CD4-positive, alpha-beta memory T cell (primary cell): ENCODE measurements around the gene FOXN3. TPM values are rescaled to one million over a fixed set of nuclear protein-coding genes. Genes with fewer than 3 reads are reported as not detected.
"Not testable (repeated sequence)": the region's sequence is repeated elsewhere in the genome, so short reads cannot be mapped to it uniquely, and the experiment has no call there.

ENCODE experiments used
- CTCF ChIA-PET: fragments of 350-600 bp; sonication (Branson Sonifier 250); formaldehyde crosslinking; loops from one replicate; lab custom pipeline; 2021; ENCODE audit warnings: inconsistent platforms; ENCODE audit not compliant: partially characterized antibody; lab: Charles Lee
- POLR2A ChIA-PET: fragments of 350-600 bp; sonication (Branson Sonifier 250); formaldehyde crosslinking; loops from one replicate; lab custom pipeline; 2021; ENCODE audit not compliant: partially characterized antibody; lab: Charles Lee
- DNase-seq, 5 donors: peaks; one replicate each; pipeline versions ENCODE4 v3.0.0 to v3.0.0-alpha.2; 2020 to 2022; ENCODE audit warnings: mixed read lengths in 1 of 5
- H3K27ac ChIP-seq: one replicate; pipeline ENCODE4 v1.7.0; 2013; ENCODE audit warnings: low read depth, low read length
- H3K27me3 ChIP-seq: 2 replicates; pipeline ENCODE4 v1.7.0; 2013; ENCODE audit warnings: mild to moderate bottlenecking, low read length, moderate library complexity; ENCODE audit not compliant: insufficient read depth
- H3K36me3 ChIP-seq: 2 replicates; pipeline ENCODE4 v1.7.0; 2013; ENCODE audit warnings: mild to moderate bottlenecking, low read length, moderate library complexity; ENCODE audit not compliant: insufficient read depth
- H3K4me1 ChIP-seq: 2 replicates; pipeline ENCODE4 v1.7.0; 2013; ENCODE audit warnings: mild to moderate bottlenecking, low read length, moderate library complexity; ENCODE audit not compliant: insufficient read depth
- H3K4me3 ChIP-seq, 2 donors: one replicate each; pipeline ENCODE4 v1.7.0; 2013; ENCODE audit warnings: low read length in 2 of 2, mild to moderate bottlenecking in 1 of 2
- H3K9me3 ChIP-seq, 2 donors: one replicate each; pipeline ENCODE4 v1.7.0; 2013; ENCODE audit warnings: low read length in 2 of 2, control low read depth in 1 of 2; ENCODE audit not compliant: control insufficient read depth in 1 of 2
- H3K27ac Mint-ChIP-seq, 7 donors: one replicate each; pipeline ENCODE4 v1.8.0; 2020 to 2021; ENCODE audit warnings: mixed read lengths in 7 of 7, mild to moderate bottlenecking in 6 of 7, inconsistent platforms in 3 of 7, moderate library complexity in 3 of 7
- H3K27me3 Mint-ChIP-seq, 2 donors: one replicate each; pipeline ENCODE4 v1.8.0; 2020 to 2021; ENCODE audit warnings: mixed read lengths in 2 of 2
- H3K36me3 Mint-ChIP-seq, 2 donors: one replicate each; pipeline ENCODE4 v1.8.0; 2020 to 2021; ENCODE audit warnings: mixed read lengths in 2 of 2, inconsistent platforms in 1 of 2, mild to moderate bottlenecking in 1 of 2
- H3K4me1 Mint-ChIP-seq, 4 donors: one replicate each; pipeline ENCODE4 v1.8.0; 2020 to 2021; ENCODE audit warnings: mixed read lengths in 4 of 4, mild to moderate bottlenecking in 1 of 4
- H3K4me3 Mint-ChIP-seq, 8 donors: one replicate each; pipeline ENCODE4 v1.8.0; 2020 to 2021; ENCODE audit warnings: mixed read lengths in 8 of 8, mild to moderate bottlenecking in 7 of 8, moderate library complexity in 6 of 8, inconsistent platforms in 3 of 8
- H3K9me3 Mint-ChIP-seq, 8 donors: one replicate each; pipeline ENCODE4 v1.8.0; 2020 to 2021; ENCODE audit warnings: mixed read lengths in 8 of 8, mild to moderate bottlenecking in 5 of 8, inconsistent platforms in 3 of 8, moderate library complexity in 1 of 8
- intact Hi-C: fragments of 100-400 bp; cut with micrococcal nuclease; formaldehyde crosslinking; loops from one replicate; pipeline ENCODE4 v1.15.1; 2023
- polyA plus RNA-seq, 2 donors: library from polyadenylated mRNA; unstranded; fragments of 300-500 nt; fragmentation: Illumina TruSeq; gene quantifications; one replicate each; pipeline ENCODE4 v1.2.3, GENCODE V29; 2021
- total RNA-seq, 2 experiments: library from RNA; stranded (reverse); gene quantifications; one replicate each; pipeline ENCODE4 v1.2.3, GENCODE V29; 2021

FOXN3 gene
- total and polyA plus RNA-seq, 4 experiments from 2014 or later, result 92.6 to 111 (median 106) TPM

GRCh38 chr14:89111232-89111631 is 305.8 kb downstream of the FOXN3 start:
- H3K36me3 Mint-ChIP-seq, H3K4me3 ChIP-seq, intact Hi-C loops, CTCF ChIA-PET, H3K4me1 Mint-ChIP-seq, H3K9me3 Mint-ChIP-seq, H3K36me3 ChIP-seq, H3K27ac ChIP-seq, H3K9me3 ChIP-seq, H3K27me3 ChIP-seq, H3K27ac Mint-ChIP-seq, DNase-seq, POLR2A ChIA-PET, H3K4me1 ChIP-seq, H3K4me3 Mint-ChIP-seq: not testable (repeated sequence)
- H3K27me3 Mint-ChIP-seq, result peaks cover 3 to 21% of the 10 kb centered on the region in 2 donors

- Histone ChIP-seq H3K4me1 (no peaks in the 10 kb centered on the region), H3K27me3 (no peaks in the 10 kb centered on the region), H3K9me3 (no peaks in the 10 kb centered on the region), H3K4me3 (no peak overlapping the region), H3K36me3 (no peaks in the 10 kb centered on the region), H3K27ac (no peak overlapping the region)
- peaks cover 5 to 22% of the 10 kb centered on the region in 2 donors for H3K27me3 Mint-ChIP-seq
- ChIA-PET POLR2A (no interaction called here), CTCF (interaction anchor here (1.4 kb wide), 1 partner anchor 16 kb away, joined by 3 read pairs; no protein-coding TSS in a partner anchor)
- DNase-seq, result no peak
- peaks cover 0 to 3% of the 10 kb centered on the region in 2 donors for H3K36me3 Mint-ChIP-seq
- H3K4me1 Mint-ChIP-seq, result no peaks in the 10 kb centered on the region
- intact Hi-C loops, result no loop called here
- no peak overlapping the region for H3K4me3 Mint-ChIP-seq
- H3K9me3 Mint-ChIP-seq, result peaks cover 0 to 4% (median 0%) of the 10 kb centered on the region in 8 donors
- H3K27ac Mint-ChIP-seq, result no peak overlapping the region
These were observed 306.9 kb downstream of the FOXN3 start for GRCh38 chr14:89110110-89110509.

DNA sequence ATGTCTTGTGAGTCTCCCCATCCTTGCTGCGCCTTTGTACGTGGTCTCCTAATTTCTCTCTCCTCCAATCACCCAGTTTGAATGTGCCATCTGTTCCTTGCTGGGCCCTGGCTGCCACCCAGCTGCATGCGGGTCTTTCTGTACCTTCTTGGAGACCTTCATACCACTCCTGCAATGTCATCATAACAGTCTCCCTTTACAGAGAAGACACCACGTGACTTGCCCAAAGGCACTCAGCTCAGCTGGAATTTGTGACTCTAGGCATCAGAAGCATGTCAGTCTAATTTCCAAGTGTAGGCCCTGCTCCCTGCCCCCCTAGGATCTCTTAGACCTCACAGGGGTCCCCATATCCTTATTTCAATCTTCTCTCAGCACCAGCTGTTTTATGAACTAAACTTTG is 308.4 kb downstream of the FOXN3 start:
- H3K4me3 Mint-ChIP-seq, result no peak overlapping the region
- Histone ChIP-seq H3K27me3 (no peaks in the 10 kb centered on the region), H3K4me1 (no peaks in the 10 kb centered on the region), H3K36me3 (no peaks in the 10 kb centered on the region), H3K27ac (no peak overlapping the region), H3K4me3 (no peak overlapping the region), H3K9me3 (no peaks in the 10 kb centered on the region)
- H3K27me3 Mint-ChIP-seq, result peaks cover 4 to 25% of the 10 kb centered on the region in 2 donors
- POLR2A ChIA-PET, result no interaction called here
- H3K9me3 Mint-ChIP-seq, result peaks cover 0 to 7% (median 4%) of the 10 kb centered on the region in 8 donors
- H3K36me3 Mint-ChIP-seq, result peaks cover 0 to 4% of the 10 kb centered on the region in 2 donors
- H3K27ac Mint-ChIP-seq, result no peak overlapping the region
- DNase-seq, result no peak
- CTCF ChIA-PET, result no interaction called here
- intact Hi-C loops, result no loop called here
- no peaks in the 10 kb centered on the region for H3K4me1 Mint-ChIP-seq

- H3K27me3 Mint-ChIP-seq, result peaks cover 8 to 27% of the 10 kb centered on the region in 2 donors
- Histone ChIP-seq H3K27me3 (no peaks in the 10 kb centered on the region), H3K9me3 (no peaks in the 10 kb centered on the region), H3K36me3 (no peaks in the 10 kb centered on the region), H3K27ac (no peak overlapping the region), H3K4me1 (no peaks in the 10 kb centered on the region), H3K4me3 (no peak overlapping the region)
- intact Hi-C loops, result no loop called here
- peaks cover 0 to 7% (median 4%) of the 10 kb centered on the region in 8 donors for H3K9me3 Mint-ChIP-seq
- no peak for DNase-seq
- ChIA-PET POLR2A (no interaction called here), CTCF (interaction anchor here (0.9 kb wide), 1 partner anchor 9 kb away, joined by 3 read pairs; no protein-coding TSS in a partner anchor)
- no peak overlapping the region for H3K27ac Mint-ChIP-seq
- H3K4me3 Mint-ChIP-seq, result no peak overlapping the region
- H3K4me1 Mint-ChIP-seq, result no peaks in the 10 kb centered on the region
- peaks cover 0 to 4% of the 10 kb centered on the region in 2 donors for H3K36me3 Mint-ChIP-seq
These were observed 309.4 kb downstream of the FOXN3 start for GRCh38 chr14:89107626-89108025.
